ENCODE measurements around the gene CCT6B. TPM values are rescaled to one million over a fixed set of nuclear protein-coding genes. Genes with fewer than 3 reads are reported as not detected.

Gene CCT6B, protein sequence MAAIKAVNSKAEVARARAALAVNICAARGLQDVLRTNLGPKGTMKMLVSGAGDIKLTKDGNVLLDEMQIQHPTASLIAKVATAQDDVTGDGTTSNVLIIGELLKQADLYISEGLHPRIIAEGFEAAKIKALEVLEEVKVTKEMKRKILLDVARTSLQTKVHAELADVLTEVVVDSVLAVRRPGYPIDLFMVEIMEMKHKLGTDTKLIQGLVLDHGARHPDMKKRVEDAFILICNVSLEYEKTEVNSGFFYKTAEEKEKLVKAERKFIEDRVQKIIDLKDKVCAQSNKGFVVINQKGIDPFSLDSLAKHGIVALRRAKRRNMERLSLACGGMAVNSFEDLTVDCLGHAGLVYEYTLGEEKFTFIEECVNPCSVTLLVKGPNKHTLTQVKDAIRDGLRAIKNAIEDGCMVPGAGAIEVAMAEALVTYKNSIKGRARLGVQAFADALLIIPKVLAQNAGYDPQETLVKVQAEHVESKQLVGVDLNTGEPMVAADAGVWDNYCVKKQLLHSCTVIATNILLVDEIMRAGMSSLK
- total RNA-seq (2012; rRNA removed) (0.72 and 1.7 TPM in 2 replicates), polyA plus RNA-seq (2012; rRNA removed) (0.72 and 1.1 TPM in 2 replicates), Bru-seq, nascent RNA (percentile 53 among the genes with signal in this experiment), BruChase-seq, experiment 1, labeled RNA remaining after a 6-hour chase (percentile 56 among the genes with signal in this experiment), BruChase-seq, experiment 2, labeled RNA remaining after a 2-hour chase (percentile 67 among the genes with signal in this experiment)
- 0.16 and 0.18 TPM in 2 replicates for polyA plus RNA-seq (2012; cell fraction: cytosol; rRNA removed)
- 0.17 and 1.9 TPM in 2 replicates for polyA plus RNA-seq (2012; cell fraction: nucleus; rRNA removed; ENCODE audit: low replicate concordance)
- long read RNA-seq, partial matches to known transcripts = 0 of 4 reads
- long read RNA-seq, other reads (novel, unspliced or antisense) = 3 of 4 reads

GRCh38 chr17:34961093-34961911, at the start of gene CCT6B, which contains the start of gene ZNF830:
TSS of gene CCT6B (minus strand) at chr17:34961460. CDS start at chr17:34961393, 67 bp downstream.
TSS of gene ZNF830 (plus strand) at chr17:34961540. CDS start at chr17:34961567, 27 bp downstream.
- DNase-seq (peak; percentile 95), ATAC-seq (ENCODE audit: low read depth) (peak; percentile 93)
- Histone ChIP-seq H4K5ac (ENCODE audit: low read depth, low read length) (peak within 1 kb of the TSS; percentile 94), H3K27me3 (ENCODE audit: control insufficient read depth, insufficient read depth, low read length) (no peaks in the 10 kb centered on the region), H3K23ac (ENCODE audit: low read depth, low read length) (peak within 1 kb of the TSS; percentile 98), H2BK15ac (ENCODE audit: low read depth, low read length) (peak within 1 kb of the TSS; percentile 8; the same call in 1 of the 3 replicates), H2AK5ac (ENCODE audit: low read depth, low read length) (peak within 1 kb of the TSS; percentile 51), H4K91ac (ENCODE audit: insufficient read depth, low read depth, low read length) (peak within 1 kb of the TSS; percentile 88), H3K27ac (ENCODE audit: insufficient read depth, low read length) (peak within 1 kb of the TSS; percentile 93), H2BK20ac (ENCODE audit: low read depth, low read length) (no peak within 1 kb of the TSS), H3K14ac (replicated peaks; ENCODE audit: low read depth, low read length) (peak within 1 kb of the TSS; percentile 98), H3K4me3 (ENCODE audit: insufficient read depth, low read depth, low read length) (peak within 1 kb of the TSS; percentile 72), H3K56ac (ENCODE audit: extremely low read depth, insufficient read depth, low read length) (peak within 1 kb of the TSS; percentile 88), H2AFZ (replicated peaks; ENCODE audit: low read length, poor library complexity) (peak within 1 kb of the TSS; percentile 99), H3K36me3 (ENCODE audit: control insufficient read depth, insufficient read depth, low read length) (peaks cover 2% of the 10 kb centered on the region; the same call in 1 of the 2 replicates), H3K18ac (ENCODE audit: low read depth, low read length) (peak within 1 kb of the TSS; percentile 71; the same call in 1 of the 2 replicates), H3K4me2 (ENCODE audit: low read depth, low read length) (peak within 1 kb of the TSS; percentile 100), H3K9ac (ENCODE audit: low read depth, low read length) (peak within 1 kb of the TSS; percentile 93), H4K20me1 (ENCODE audit: insufficient read depth, low read length) (no peaks in the 10 kb centered on the region), H3K4ac (ENCODE audit: low read depth, low read length) (peak within 1 kb of the TSS; percentile 97), H3K79me1 (ENCODE audit: low read depth in 1 of 2, low read length in 2 of 2) (peaks cover 7 to 19% of the 10 kb centered on the region in 2 experiments), H3K9me3 (ENCODE audit: control insufficient read depth, insufficient read depth, low read length) (no peaks in the 10 kb centered on the region), H3K4me1 (ENCODE audit: control insufficient read depth, insufficient read depth, low read length) (peaks cover 2% of the 10 kb centered on the region; the same call in 1 of the 2 replicates), H2BK120ac (ENCODE audit: low read depth, low read length) (peak within 1 kb of the TSS; percentile 53), H2AK9ac (replicated peaks; ENCODE audit: low read depth, low read length, poor library complexity) (peak within 1 kb of the TSS; percentile 97), H3K9me1 (ENCODE audit: insufficient read depth, low read length) (no peaks in the 10 kb centered on the region), H2BK5ac (ENCODE audit: low read depth, low read length, poor library complexity, severe bottlenecking) (peak within 1 kb of the TSS; percentile 93), H4K8ac (ENCODE audit: low read depth in 2 of 2, low read length in 2 of 2) (peak within 1 kb of the TSS; percentile 77 to 99)
- POLR2A ChIA-PET (ENCODE audit: unreplicated experiment) = interaction anchor here (0.6 kb wide), 1 partner anchor 51 kb away, joined by 3 read pairs; no protein-coding TSS in a partner anchor
- no TSS peak for BruUV-seq (replicated peaks)
- in situ Hi-C loops (cut with MboI; ENCODE audit: low sequenced_read_pairs) (no loop called here), dilution Hi-C loops (cut with HindIII; ENCODE audit: low sequenced_read_pairs, unreplicated experiment) (no loop called here), intact Hi-C loops (cut with micrococcal nuclease) (loop anchor here (1.0 kb wide), 1 partner anchor 19 kb away; the partner anchor contains the start of gene LIG3)
- 0% methylated on average over 36 of the region's 65 CpGs; no CpG with 5 or more reads in 1 of the 2 experiments for WGBS, 2 experiments (ENCODE audit: extremely low coverage in 2 of 2, insufficient read length in 1 of 2)
- TF ChIP-seq SMC3 (IDR thresholded peaks at IDR 0.05; ENCODE audit: low read depth, low read length) (no peak), MAFK (IDR thresholded peaks at IDR 0.05; ENCODE audit: low read depth, low read length) (no peak), POLR2A (IDR thresholded peaks at IDR 0.05; ENCODE audit: low read depth, low read length) (peak; percentile 91)
- CTCF ChIA-PET = interaction anchor here (1.0 kb wide), 1 partner anchor 23 kb away, joined by 3 read pairs; no protein-coding TSS in a partner anchor

Measured in IMR-90 (cell line).